ENCODE measurements around the gene CLTC.

GRCh38 chr17:59643159-59644140 is 23.8 kb downstream of the CLTC start:
- TF ChIP-seq, protein P1, sequence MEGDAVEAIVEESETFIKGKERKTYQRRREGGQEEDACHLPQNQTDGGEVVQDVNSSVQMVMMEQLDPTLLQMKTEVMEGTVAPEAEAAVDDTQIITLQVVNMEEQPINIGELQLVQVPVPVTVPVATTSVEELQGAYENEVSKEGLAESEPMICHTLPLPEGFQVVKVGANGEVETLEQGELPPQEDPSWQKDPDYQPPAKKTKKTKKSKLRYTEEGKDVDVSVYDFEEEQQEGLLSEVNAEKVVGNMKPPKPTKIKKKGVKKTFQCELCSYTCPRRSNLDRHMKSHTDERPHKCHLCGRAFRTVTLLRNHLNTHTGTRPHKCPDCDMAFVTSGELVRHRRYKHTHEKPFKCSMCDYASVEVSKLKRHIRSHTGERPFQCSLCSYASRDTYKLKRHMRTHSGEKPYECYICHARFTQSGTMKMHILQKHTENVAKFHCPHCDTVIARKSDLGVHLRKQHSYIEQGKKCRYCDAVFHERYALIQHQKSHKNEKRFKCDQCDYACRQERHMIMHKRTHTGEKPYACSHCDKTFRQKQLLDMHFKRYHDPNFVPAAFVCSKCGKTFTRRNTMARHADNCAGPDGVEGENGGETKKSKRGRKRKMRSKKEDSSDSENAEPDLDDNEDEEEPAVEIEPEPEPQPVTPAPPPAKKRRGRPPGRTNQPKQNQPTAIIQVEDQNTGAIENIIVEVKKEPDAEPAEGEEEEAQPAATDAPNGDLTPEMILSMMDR (IDR thresholded peaks at IDR 0.05) = no peak
- no peak for TF ChIP-seq EZH2 (IDR thresholded peaks at IDR 0.05; ENCODE audit: borderline replicate concordance, insufficient read depth, low read depth, low read length, poor library complexity, severe bottlenecking)
